ENCODE measurements around the gene KRTAP1-5. TPM values are rescaled to one million over a fixed set of nuclear protein-coding genes. Genes with fewer than 3 reads are reported as not detected.
"Not testable (repeated sequence)": the region's sequence is repeated elsewhere in the genome, so short reads cannot be mapped to it uniquely, and the experiment has no call there.

Gene KRTAP1-5
- polyA plus RNA-seq, 1 donor = not detected

- DNase-seq (ENCODE audit: low read depth) = no peak
Measured at GRCh38 chr17:41004397-41004796, 22.6 kb downstream of the KRTAP1-5 start.

- no peak for DNase-seq (ENCODE audit: low read depth)
Measured at GRCh38 chr17:41003926-41004325, 23.1 kb downstream of the KRTAP1-5 start.

GRCh38 chr17:41002814-41003213, 24.2 kb downstream of the KRTAP1-5 start:
- DNase-seq (ENCODE audit: low read depth) = no peak

- no peak for DNase-seq (ENCODE audit: low read depth)
Measured at GRCh38 chr17:41001795-41002194, 25.2 kb downstream of the KRTAP1-5 start.

GRCh38 chr17:40999563-40999962, 27.4 kb downstream of the KRTAP1-5 start, which contains the start of gene KRTAP3-2:
KRTAP3-2 (minus strand) TSS chr17:40999906; CDS start chr17:40999853, 53 bp downstream.
- DNase-seq (ENCODE audit: low read depth) = not testable (repeated sequence)

DNA sequence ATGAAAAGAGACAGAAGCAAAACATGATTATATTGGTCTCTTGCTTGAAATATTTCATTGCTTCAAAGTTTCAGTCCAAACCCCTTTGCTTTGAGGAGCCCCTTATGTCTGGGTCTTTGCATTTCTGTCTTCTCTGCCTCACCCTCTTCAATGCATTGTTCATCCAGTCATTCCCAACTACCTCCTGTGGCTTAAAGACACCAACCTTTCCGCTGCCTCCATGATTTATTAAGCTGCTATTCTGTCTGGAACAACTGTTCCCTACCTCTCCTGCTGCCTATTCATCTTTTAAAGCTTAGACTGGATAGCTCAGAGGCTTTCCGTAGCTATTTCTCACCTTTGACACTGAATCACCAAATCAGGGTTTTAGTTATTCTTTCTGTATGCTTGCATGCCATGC, 29.6 kb downstream of the KRTAP1-5 start:
- no peak for DNase-seq (ENCODE audit: low read depth)

DNA sequence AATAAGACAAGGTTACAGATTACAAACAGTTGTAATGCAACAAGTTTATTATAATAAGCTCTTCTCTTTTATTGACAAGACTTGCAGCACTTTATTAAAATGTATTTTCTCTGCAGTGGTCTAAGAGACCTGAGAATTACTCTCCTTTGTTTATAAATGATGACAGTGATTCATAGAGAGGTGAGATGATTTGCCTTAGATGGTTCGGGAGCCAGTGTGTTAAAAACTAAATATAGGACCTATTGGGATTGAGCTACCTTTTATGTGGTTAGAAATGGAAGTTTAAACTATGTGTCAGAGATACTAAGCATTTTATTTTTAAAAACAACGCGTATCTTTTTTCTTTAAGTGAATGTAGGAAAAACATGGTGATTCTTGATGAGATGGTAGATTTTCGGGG, 30.2 kb downstream of the KRTAP1-5 start:
- no peak for DNase-seq (ENCODE audit: low read depth)

GRCh38 chr17:40995116-40995515, 31.9 kb downstream of the KRTAP1-5 start:
- no peak for DNase-seq (ENCODE audit: low read depth)

DNA sequence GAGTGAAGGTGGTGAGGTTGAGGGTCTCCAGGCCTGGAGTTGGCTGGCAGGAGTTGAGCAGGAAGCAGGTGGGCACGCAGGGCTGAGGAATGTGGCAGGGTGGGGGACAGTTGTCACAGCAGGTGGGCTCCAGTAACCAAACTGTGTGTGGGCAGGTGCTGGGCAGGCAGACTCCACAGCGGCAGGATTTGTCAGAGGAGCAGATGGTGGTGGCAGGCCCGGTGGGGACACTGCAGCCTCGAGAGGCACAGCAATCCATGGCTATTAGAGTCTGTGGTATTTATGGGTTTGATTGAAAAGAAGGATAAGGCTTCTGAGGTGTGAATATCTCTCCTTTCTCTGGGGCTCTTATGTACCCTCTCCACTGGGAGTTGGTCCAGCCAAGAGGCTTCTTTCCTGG, 33.2 kb downstream of the KRTAP1-5 start, which contains the start of gene KRTAP3-3:
Gene KRTAP3-3 (minus strand): TSS at position 326 of the 400 bp plus-strand sequence. CDS start 67 bp downstream, at position 259.
- no peak for DNase-seq (ENCODE audit: low read depth)

DNA sequence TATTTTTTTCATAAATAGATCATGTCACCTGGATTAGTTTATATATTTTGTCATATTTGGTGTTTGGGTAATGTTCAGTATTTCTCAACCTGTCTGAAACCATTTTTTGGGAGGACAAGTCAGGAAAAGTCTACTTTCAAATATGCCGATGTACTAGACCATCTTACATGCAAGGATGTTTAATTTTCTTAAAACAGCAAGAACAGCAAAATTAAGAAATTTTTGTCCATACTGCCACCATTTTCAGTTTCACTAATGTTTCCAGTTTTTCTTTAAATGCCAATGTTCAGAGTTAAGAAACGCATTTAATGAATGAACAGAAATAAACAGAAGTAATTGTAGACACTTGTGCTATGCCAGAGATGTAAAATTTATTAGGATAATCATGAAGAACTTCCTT, 33.9 kb downstream of the KRTAP1-5 start:
- no peak for DNase-seq (ENCODE audit: low read depth)

DNA sequence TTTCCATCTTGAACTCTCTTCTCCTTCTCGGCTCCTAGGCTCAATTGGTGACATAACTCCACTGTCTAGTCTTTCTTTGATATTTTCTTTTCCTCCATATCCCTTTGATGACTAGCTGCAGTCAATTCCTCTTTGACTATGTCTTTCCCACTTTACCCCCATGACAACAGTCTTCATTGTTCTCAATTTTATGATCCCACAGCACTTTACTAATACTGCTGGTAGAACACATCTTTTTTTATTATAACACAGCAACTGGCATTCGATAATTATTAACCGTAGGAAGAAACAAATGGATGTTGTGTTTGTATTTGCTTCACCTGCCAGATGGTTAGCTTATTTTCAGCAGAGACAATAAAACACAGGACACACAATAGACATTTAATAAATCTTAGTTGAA, 34.3 kb downstream of the KRTAP1-5 start:
- no peak for DNase-seq (ENCODE audit: low read depth)

GRCh38 chr17:40986920-40987319, 40.1 kb downstream of the KRTAP1-5 start:
- no peak for DNase-seq (ENCODE audit: low read depth)

- no peak for DNase-seq (ENCODE audit: low read depth)
Measured at GRCh38 chr17:40984226-40984625, 42.8 kb downstream of the KRTAP1-5 start, which contains the start of gene KRT40. KRT40 (minus strand) TSS chr17:40984326; CDS start chr17:40984273, 53 bp downstream.

DNA sequence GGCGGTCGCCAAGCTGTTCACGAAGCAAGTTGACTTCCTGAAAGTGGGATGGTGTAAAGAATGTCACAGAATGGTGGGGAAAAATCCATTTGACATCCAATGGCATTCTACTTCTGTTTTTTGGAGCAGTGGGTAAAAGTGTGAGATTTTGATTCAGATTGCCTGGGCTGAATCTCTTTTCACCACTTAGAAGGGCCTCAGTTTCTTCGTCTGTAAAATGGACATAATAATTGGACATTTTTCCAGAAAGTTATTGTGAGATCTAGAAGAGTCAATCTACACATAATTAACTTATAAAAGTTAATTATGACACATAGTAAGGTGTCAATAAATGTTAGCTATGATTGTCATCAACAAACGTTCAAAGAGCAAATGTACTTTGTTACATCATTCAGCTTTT, 45.9 kb downstream of the KRTAP1-5 start:
- no peak for DNase-seq (ENCODE audit: low read depth)

GRCh38 chr17:40980596-40980995, 46.4 kb downstream of the KRTAP1-5 start:
- peak; percentile 57 for DNase-seq (ENCODE audit: low read depth)

DNA sequence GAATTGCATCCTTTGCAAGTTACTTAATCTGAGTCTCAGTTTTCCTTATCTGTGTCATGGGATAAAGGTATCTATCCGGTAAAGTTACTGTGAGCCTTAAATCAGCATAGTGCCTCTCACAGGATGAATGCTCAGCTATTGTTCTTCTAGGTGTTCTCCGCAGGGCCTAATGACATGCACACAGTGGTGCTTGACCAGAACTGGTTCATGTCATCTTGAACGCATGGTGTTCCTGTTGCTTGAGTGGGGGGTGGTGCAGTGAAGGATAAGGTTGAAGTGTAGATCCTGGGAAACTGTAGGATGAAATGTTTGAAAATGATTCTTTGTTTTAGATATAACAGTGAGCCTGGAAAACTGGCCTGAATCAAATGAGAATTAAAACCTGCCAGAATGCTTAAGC, 46.9 kb downstream of the KRTAP1-5 start:
- DNase-seq (ENCODE audit: low read depth) = no peak

- no peak for DNase-seq (ENCODE audit: low read depth)
Measured at GRCh38 chr17:40978575-40979151, 48.3 kb downstream of the KRTAP1-5 start.

Other genes with a start within 250 kb of the KRTAP1-5 start
- gene KRT27, start 244.7 kb downstream of the KRTAP1-5 start, polyA plus RNA-seq (ENCODE audit: insufficient read length) = not detected
- not detected for gene KRT28, start 227.2 kb downstream of the KRTAP1-5 start, polyA plus RNA-seq (ENCODE audit: insufficient read length)
- gene KRT10, start 204.6 kb downstream of the KRTAP1-5 start, polyA plus RNA-seq (ENCODE audit: insufficient read length) = 35.8 TPM
- gene KRT12, start 160.0 kb downstream of the KRTAP1-5 start, polyA plus RNA-seq (ENCODE audit: insufficient read length) = 0.08 TPM
- not detected for gene KRT20, start 142.0 kb downstream of the KRTAP1-5 start, polyA plus RNA-seq (ENCODE audit: insufficient read length)
- 0.19 TPM for gene KRT23, start 89.6 kb downstream of the KRTAP1-5 start, polyA plus RNA-seq (ENCODE audit: insufficient read length)
- gene KRT39, start 60.3 kb downstream of the KRTAP1-5 start, polyA plus RNA-seq (ENCODE audit: insufficient read length) = 7.2 TPM
- 10.9 TPM for gene KRT40, start 42.9 kb downstream of the KRTAP1-5 start, polyA plus RNA-seq (ENCODE audit: insufficient read length)
- not detected for gene KRTAP3-3, start 33.0 kb downstream of the KRTAP1-5 start, polyA plus RNA-seq (ENCODE audit: insufficient read length)
- 0.52 TPM for gene KRTAP3-2, start 27.3 kb downstream of the KRTAP1-5 start, polyA plus RNA-seq (ENCODE audit: insufficient read length)
- not detected for gene KRTAP3-1, start 18.1 kb downstream of the KRTAP1-5 start, polyA plus RNA-seq (ENCODE audit: insufficient read length)
- gene KRTAP1-4, start 3.0 kb upstream of the KRTAP1-5 start, polyA plus RNA-seq (ENCODE audit: insufficient read length) = not detected
- gene KRTAP1-3, start 7.7 kb upstream of the KRTAP1-5 start, polyA plus RNA-seq (ENCODE audit: insufficient read length) = not detected
- not detected for gene KRTAP1-1, start 14.2 kb upstream of the KRTAP1-5 start, polyA plus RNA-seq (ENCODE audit: insufficient read length)
- not detected for gene KRTAP2-1, start 20.1 kb upstream of the KRTAP1-5 start, polyA plus RNA-seq (ENCODE audit: insufficient read length)
- not detected for gene KRTAP2-2, start 28.0 kb upstream of the KRTAP1-5 start, polyA plus RNA-seq (ENCODE audit: insufficient read length)
- not detected for gene KRTAP2-3, start 32.9 kb upstream of the KRTAP1-5 start, polyA plus RNA-seq (ENCODE audit: insufficient read length)
- gene KRTAP2-4, start 38.7 kb upstream of the KRTAP1-5 start, polyA plus RNA-seq (ENCODE audit: insufficient read length) = not detected
- gene KRTAP4-7, start 56.9 kb upstream of the KRTAP1-5 start, polyA plus RNA-seq (ENCODE audit: insufficient read length) = not detected
- gene KRTAP4-8, start 70.9 kb upstream of the KRTAP1-5 start, polyA plus RNA-seq (ENCODE audit: insufficient read length) = not detected
- gene KRTAP4-16, start 75.0 kb upstream of the KRTAP1-5 start, polyA plus RNA-seq (ENCODE audit: insufficient read length) = not detected
- not detected for gene KRTAP4-9, start 78.2 kb upstream of the KRTAP1-5 start, polyA plus RNA-seq (ENCODE audit: insufficient read length)
- gene KRTAP4-11, start 91.2 kb upstream of the KRTAP1-5 start, polyA plus RNA-seq (ENCODE audit: insufficient read length) = not detected
- gene KRTAP4-12, start 97.0 kb upstream of the KRTAP1-5 start, polyA plus RNA-seq (ENCODE audit: insufficient read length) = not detected
- gene KRTAP4-6, start 113.3 kb upstream of the KRTAP1-5 start, polyA plus RNA-seq (ENCODE audit: insufficient read length) = not detected
- gene KRTAP4-5, start 122.6 kb upstream of the KRTAP1-5 start, polyA plus RNA-seq (ENCODE audit: insufficient read length) = not detected
- gene KRTAP4-4, start 133.5 kb upstream of the KRTAP1-5 start, polyA plus RNA-seq (ENCODE audit: insufficient read length) = not detected
- gene KRTAP4-3, start 141.0 kb upstream of the KRTAP1-5 start, polyA plus RNA-seq (ENCODE audit: insufficient read length) = not detected
- not detected for gene KRTAP4-2, start 151.0 kb upstream of the KRTAP1-5 start, polyA plus RNA-seq (ENCODE audit: insufficient read length)
- not detected for gene KRTAP4-1, start 157.7 kb upstream of the KRTAP1-5 start, polyA plus RNA-seq (ENCODE audit: insufficient read length)
- not detected for gene KRTAP9-1, start 162.7 kb upstream of the KRTAP1-5 start, polyA plus RNA-seq (ENCODE audit: insufficient read length)
- not detected for gene KRTAP9-2, start 199.4 kb upstream of the KRTAP1-5 start, polyA plus RNA-seq (ENCODE audit: insufficient read length)
- not detected for gene KRTAP9-3, start 205.2 kb upstream of the KRTAP1-5 start, polyA plus RNA-seq (ENCODE audit: insufficient read length)
- not detected for gene KRTAP9-8, start 210.8 kb upstream of the KRTAP1-5 start, polyA plus RNA-seq (ENCODE audit: insufficient read length)
- gene KRTAP9-4, start 222.5 kb upstream of the KRTAP1-5 start, polyA plus RNA-seq (ENCODE audit: insufficient read length) = not detected
- not detected for gene KRTAP9-9, start 228.2 kb upstream of the KRTAP1-5 start, polyA plus RNA-seq (ENCODE audit: insufficient read length)
- gene KRTAP9-6, start 238.2 kb upstream of the KRTAP1-5 start, polyA plus RNA-seq (ENCODE audit: insufficient read length) = 0.22 TPM
- gene KRTAP9-7, start 248.5 kb upstream of the KRTAP1-5 start, polyA plus RNA-seq (ENCODE audit: insufficient read length) = not detected